CD4-positive, CD25-positive, alpha-beta regulatory T cell (primary cell): ENCODE results near the gene WDR43. TPM values are rescaled to one million over a fixed set of nuclear protein-coding genes. Genes with fewer than 3 reads are reported as not detected.

Experiments
- ATAC-seq, 2 donors: fragments of 150-1000 bp; cut with Tn5 transposase; one replicate each; pipeline ENCODE4 v1.10.0; 2021; ENCODE audit warnings: low read depth in 2 of 2, moderate number of reproducible peaks in 2 of 2, moderate library complexity in 1 of 2
- DNase-seq, 3 donors: peaks; one replicate each; pipeline versions ENCODE4 v3.0.0 to v3.0.0-alpha.2; 2012 to 2022; ENCODE audit warnings: mixed read lengths in 1 of 3
- H3K27ac ChIP-seq: one replicate; pipeline ENCODE4 v1.7.0; 2013; ENCODE audit warnings: mild to moderate bottlenecking, low read length; ENCODE audit not compliant: insufficient read depth, poor library complexity, severe bottlenecking
- H3K27me3 ChIP-seq: one replicate; pipeline ENCODE4 v1.7.0; 2013; ENCODE audit warnings: low read length; ENCODE audit not compliant: control insufficient read depth, insufficient read depth
- H3K36me3 ChIP-seq: one replicate; pipeline ENCODE4 v1.7.0; 2013; ENCODE audit warnings: mild to moderate bottlenecking, low read length, moderate library complexity; ENCODE audit not compliant: control insufficient read depth, insufficient read depth
- H3K4me1 ChIP-seq: 2 replicates; pipeline ENCODE4 v1.7.0; 2013; ENCODE audit warnings: mild to moderate bottlenecking, low read length; ENCODE audit not compliant: insufficient read depth, control insufficient read depth, poor library complexity, severe bottlenecking
- H3K4me3 ChIP-seq: one replicate; pipeline ENCODE4 v1.7.0; 2013; ENCODE audit warnings: low read depth, mild to moderate bottlenecking, low read length, moderate library complexity
- H3K9me3 ChIP-seq, 2 experiments: 1 replicate in 1 of 2; 2 replicates in 1 of 2; pipeline ENCODE4 v1.7.0; 2013; ENCODE audit warnings: low read length in 2 of 2, mild to moderate bottlenecking in 1 of 2, moderate library complexity in 1 of 2; ENCODE audit not compliant: control insufficient read depth in 2 of 2
- H3K27ac Mint-ChIP-seq, 3 donors: one replicate each; pipeline ENCODE4 v1.8.0; 2020 to 2022; ENCODE audit warnings: mild to moderate bottlenecking in 3 of 3, mixed read lengths in 3 of 3, moderate library complexity in 2 of 3
- H3K27me3 Mint-ChIP-seq: one replicate; pipeline ENCODE4 v1.8.0; 2022; ENCODE audit warnings: mild to moderate bottlenecking, mixed read lengths
- H3K36me3 Mint-ChIP-seq: one replicate; pipeline ENCODE4 v1.8.0; 2020; ENCODE audit warnings: mixed read lengths
- H3K4me1 Mint-ChIP-seq, 4 donors: one replicate each; pipeline ENCODE4 v1.8.0; 2020 to 2022; ENCODE audit warnings: mixed read lengths in 4 of 4, mild to moderate bottlenecking in 1 of 4
- H3K4me3 Mint-ChIP-seq, 4 donors: one replicate each; pipeline ENCODE4 v1.8.0; 2020 to 2022; ENCODE audit warnings: mild to moderate bottlenecking in 4 of 4, mixed read lengths in 4 of 4, moderate library complexity in 3 of 4
- H3K9me3 Mint-ChIP-seq, 7 donors: one replicate each; pipeline ENCODE4 v1.8.0; 2020 to 2022; ENCODE audit warnings: mixed read lengths in 7 of 7, mild to moderate bottlenecking in 3 of 7, moderate library complexity in 2 of 7
- polyA plus RNA-seq, 4 donors: library from polyadenylated mRNA; unstranded; fragments of 300-500 nt; fragmentation: Illumina TruSeq; gene quantifications; one replicate each; pipeline ENCODE4 v1.2.3, GENCODE V29; 2021
- total RNA-seq: library from RNA; stranded (reverse); gene quantifications from one replicate; pipeline ENCODE4 v1.2.3, GENCODE V29; 2022

Gene WDR43
- total and polyA plus RNA-seq, 5 donors from 2014 or later, result 27.4 to 70.1 (median 39.5) TPM

DNA sequence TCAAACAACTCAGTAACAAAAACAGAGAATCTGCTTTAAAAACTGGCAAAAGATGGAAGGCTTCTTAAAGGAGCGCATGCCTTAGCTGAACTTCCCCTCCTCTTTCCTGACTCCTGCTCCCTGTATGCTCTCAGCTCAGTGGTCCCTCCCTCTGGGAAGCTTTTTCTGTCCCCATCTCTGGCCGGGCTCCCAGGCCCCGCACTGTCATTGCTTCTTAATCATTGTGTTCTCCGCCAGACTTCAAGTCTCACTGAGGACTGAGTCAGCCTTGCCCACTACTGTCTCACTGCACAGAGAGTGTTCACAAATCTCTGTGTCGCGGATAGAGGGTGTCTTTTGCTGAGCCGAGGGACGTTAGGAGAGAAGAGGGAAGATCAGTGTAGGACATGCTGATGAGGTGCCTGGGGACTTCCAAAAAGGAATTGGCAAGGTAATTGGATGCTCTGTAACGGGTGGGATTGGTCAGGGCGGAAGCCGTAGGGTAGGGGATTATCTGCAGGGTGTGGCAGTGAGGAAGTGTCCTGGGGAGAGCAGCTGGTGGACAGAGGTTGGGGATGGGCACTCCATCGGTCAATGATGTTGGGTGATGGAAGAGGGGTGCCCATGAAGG is 102.9 kb downstream of the WDR43 start:
- Histone ChIP-seq H3K27ac (no peak overlapping the region), H3K36me3 (no peaks in the 10 kb centered on the region), H3K4me3 (no peak overlapping the region), H3K27me3 (no peaks in the 10 kb centered on the region), H3K4me1 (peaks cover 20% of the 10 kb centered on the region), H3K9me3 (no peaks in the 10 kb centered on the region)
- H3K4me1 Mint-ChIP-seq, result peaks cover 0 to 24% (median 18%) of the 10 kb centered on the region in 4 donors
- H3K27me3 Mint-ChIP-seq, result no peaks in the 10 kb centered on the region
- DNase-seq (no peak), ATAC-seq (no peak)
- no peak overlapping the region for H3K4me3 Mint-ChIP-seq
- no peaks in the 10 kb centered on the region for H3K36me3 Mint-ChIP-seq
- H3K27ac Mint-ChIP-seq, result peak overlapping the region in 1 of 3 donors; percentile 1
- H3K9me3 Mint-ChIP-seq, result no peaks in the 10 kb centered on the region

Other genes starting within 250 kb of the WDR43 start
- gene PPP1CB, start 142.8 kb upstream of the WDR43 start, total RNA-seq, result 303 TPM
- 100 to 1,000 TPM; 102 to 136 (median 117) TPM for gene PPP1CB, start 142.8 kb upstream of the WDR43 start, polyA plus RNA-seq
- gene SPDYA, start 83.8 kb upstream of the WDR43 start, total RNA-seq, result 19.6 TPM
- under 1 TPM; 0.09 to 0.25 (median 0.16) TPM for gene SPDYA, start 83.8 kb upstream of the WDR43 start, polyA plus RNA-seq
- 18.0 TPM for gene TRMT61B, start 24.4 kb upstream of the WDR43 start, total RNA-seq
- 10 to 100 TPM; 19.7 to 23.6 (median 22.4) TPM for gene TRMT61B, start 24.4 kb upstream of the WDR43 start, polyA plus RNA-seq
- gene TOGARAM2, start 86.6 kb downstream of the WDR43 start, total RNA-seq, result 9.3 TPM
- 1 to 10 TPM in 3 of 4 donors, not detected in 1; 1.5 to 2.4 (median 1.7) TPM for gene TOGARAM2, start 86.6 kb downstream of the WDR43 start, polyA plus RNA-seq
- not detected for gene PCARE, start 179.9 kb downstream of the WDR43 start, total RNA-seq
- not detected for gene PCARE, start 179.9 kb downstream of the WDR43 start, polyA plus RNA-seq
- gene CLIP4, start 220.7 kb downstream of the WDR43 start, total RNA-seq, result 37.7 TPM
- gene CLIP4, start 220.7 kb downstream of the WDR43 start, polyA plus RNA-seq, result 10 to 100 TPM; 13.5 to 22.5 (median 16.9) TPM